Endothelial cell of umbilical vein (primary cell): ENCODE measurements around the gene PDSS2. TPM values are rescaled to one million over a fixed set of nuclear protein-coding genes. Genes with fewer than 3 reads are reported as not detected.

ENCODE experiments used
- BruUV-seq: library from RNA; stranded (reverse); fragments of 400-500 nt; replicated peaks from 2 replicates; lab custom pipeline; 2021; lab: Mats Ljungman, UMichigan
- CTCF ChIA-PET: fragments of 300-600, 350-600 bp; sonication (Branson Sonifier 250); formaldehyde crosslinking; loops from one replicate; lab custom pipeline; 2021; ENCODE audit warnings: antibody characterized with exemption, inconsistent platforms; lab: Charles Lee
- POLR2A ChIA-PET: fragments of 300-600, 350-600 bp; sonication (Branson Sonifier 250); formaldehyde crosslinking; loops from one replicate; lab custom pipeline; 2021; ENCODE audit warnings: antibody characterized with exemption, inconsistent platforms; lab: Charles Lee
- DNase-seq: peaks from one replicate; pipeline ENCODE4 v3.0.0-alpha.2; 2011; ENCODE audit warnings: low read depth, low spot score
- FAIRE-seq: peaks from 2 replicates; lab custom pipeline; 2011; peaks lifted over from hg19 to GRCh38; lab: Jason Lieb, UNC
- H2AFZ ChIP-seq: 2 replicates; pipeline ENCODE4 v1.6.0; 2012; ENCODE audit warnings: low read depth, low read length, control low read depth, inconsistent platforms
- H3K27ac ChIP-seq: 2 replicates; pipeline ENCODE4 v1.5.1; 2011; ENCODE audit warnings: low read depth, mild to moderate bottlenecking, control low read depth, low read length, moderate library complexity; ENCODE audit not compliant: insufficient read depth
- H3K27me3 ChIP-seq, 2 experiments: 2 replicates each; pipeline versions ENCODE4 v1.6.0 to v1.6.1; 2011; ENCODE audit warnings: low read length in 2 of 2, mixed read lengths in 1 of 2; ENCODE audit not compliant: control insufficient read depth in 2 of 2, insufficient read depth in 2 of 2
- H3K36me3 ChIP-seq, 2 experiments: 2 replicates in 1 of 2; 3 replicates in 1 of 2; pipeline ENCODE4 v1.5.1; 2011; ENCODE audit warnings: low read length in 2 of 2, mild to moderate bottlenecking in 1 of 2, moderate library complexity in 1 of 2; ENCODE audit not compliant: control insufficient read depth in 2 of 2, insufficient read depth in 2 of 2; ENCODE audit errors: extremely low read depth in 1 of 2
- H3K4me1 ChIP-seq: 3 replicates; pipeline ENCODE4 v1.5.1; 2011; ENCODE audit warnings: mild to moderate bottlenecking, low read length; ENCODE audit not compliant: control insufficient read depth, insufficient read depth; ENCODE audit errors: extremely low read depth
- H3K4me2 ChIP-seq: 2 replicates; pipeline ENCODE4 v1.6.1; 2011; ENCODE audit warnings: low read length, control low read depth, mixed read lengths; ENCODE audit not compliant: insufficient read depth
- H3K4me3 ChIP-seq, 3 experiments: fragments of 200-600 bp in 1 of 3; sonication (generic), shearing (Covaris generic) in 1 of 3; replicated peaks in 1 of 3; 2 replicates each; pipeline ENCODE4 v1.5.1; 2011 to 2016; ENCODE audit warnings: control low read depth in 3 of 3, low read length in 3 of 3, mild to moderate bottlenecking in 2 of 3, inconsistent platforms in 1 of 3, low read depth in 1 of 3, moderate library complexity in 1 of 3; ENCODE audit not compliant: insufficient read depth in 1 of 3
- H3K79me2 ChIP-seq: 2 replicates; pipeline ENCODE4 v1.6.0; 2012; ENCODE audit warnings: low read length, inconsistent platforms; ENCODE audit not compliant: control insufficient read depth, insufficient read depth
- H3K9ac ChIP-seq: replicated peaks from 2 replicates; pipeline ENCODE3; 2011; ENCODE audit warnings: low read length, control low read depth; ENCODE audit not compliant: insufficient read depth; ENCODE audit errors: extremely low read depth
- H3K9me1 ChIP-seq: replicated peaks from 3 replicates; pipeline ENCODE4 v1.6.0; 2011; ENCODE audit warnings: mild to moderate bottlenecking, low read length; ENCODE audit not compliant: control insufficient read depth, insufficient read depth; ENCODE audit errors: extremely low read depth
- H3K9me3 ChIP-seq: replicated peaks from 2 replicates; pipeline ENCODE4 v1.5.1; 2012; ENCODE audit warnings: low read length, inconsistent platforms; ENCODE audit not compliant: control insufficient read depth, insufficient read depth
- H4K20me1 ChIP-seq: replicated peaks from 2 replicates; pipeline ENCODE3; 2011; ENCODE audit warnings: mild to moderate bottlenecking, low read length; ENCODE audit not compliant: control insufficient read depth, insufficient read depth; ENCODE audit errors: extremely low read depth
- CTCF ChIP-seq, 2 donors: IDR thresholded peaks; 1 replicate in 1 of 2; 2 replicates in 1 of 2; pipeline ENCODE4 v1.5.1; 2011; ENCODE audit warnings: low read length in 2 of 2, mild to moderate bottlenecking in 2 of 2, moderate library complexity in 2 of 2, control low read depth in 1 of 2, inconsistent platforms in 1 of 2, low read depth in 1 of 2; ENCODE audit not compliant: insufficient read depth in 1 of 2; ENCODE audit errors: extremely low read depth in 1 of 2
- EZH2 ChIP-seq: IDR thresholded peaks from 2 replicates; pipeline ENCODE4 v1.6.1; 2012; ENCODE audit warnings: borderline replicate concordance, low read depth, mild to moderate bottlenecking, moderate library complexity, low read length, inconsistent platforms; ENCODE audit not compliant: severe bottlenecking
- FOS ChIP-seq: IDR thresholded peaks from 2 replicates; pipeline ENCODE4 v1.6.1; 2011; ENCODE audit warnings: mild to moderate bottlenecking, low read length, moderate library complexity, borderline replicate concordance; ENCODE audit not compliant: insufficient read depth
- GATA2 ChIP-seq: IDR thresholded peaks from 2 replicates; pipeline ENCODE4 v1.7.0; 2011; ENCODE audit warnings: low read depth, mild to moderate bottlenecking, moderate library complexity, mixed read lengths, low read length; ENCODE audit not compliant: insufficient read length, insufficient read depth
- JUN ChIP-seq: IDR thresholded peaks from 2 replicates; pipeline ENCODE4 v1.6.1; 2011; ENCODE audit warnings: borderline replicate concordance, low read depth; ENCODE audit not compliant: insufficient read length, insufficient read depth
- MAX ChIP-seq: IDR thresholded peaks from 2 replicates; pipeline ENCODE4 v1.6.1; 2011; ENCODE audit not compliant: insufficient read depth, insufficient read length
- MYC ChIP-seq: IDR thresholded peaks from one replicate; pipeline ENCODE4 v1.6.1; 2011; ENCODE audit warnings: mild to moderate bottlenecking, low read depth, low read length
- POLR2A ChIP-seq: IDR thresholded peaks from 2 replicates; pipeline ENCODE4 v1.6.1; 2012; ENCODE audit warnings: low read depth, mild to moderate bottlenecking, control low read depth, low read length
- POLR2AphosphoS5 ChIP-seq: IDR thresholded peaks from 2 replicates; pipeline ENCODE4 v1.6.1; 2012; ENCODE audit warnings: low read depth, mild to moderate bottlenecking, control low read depth, low read length, moderate library complexity; ENCODE audit not compliant: insufficient read depth
- dilution Hi-C: fragments of 300-500 bp; cut with MboI; formaldehyde crosslinking; loops from one replicate; pipeline ENCODE4 v1.15.0; 2019; ENCODE audit warnings: low sequenced_read_pairs; ENCODE audit not compliant: extremely low pct_ligation_motif_present
- intact Hi-C: fragments of 100-400 bp; cut with micrococcal nuclease; formaldehyde crosslinking; loops from one replicate; pipeline ENCODE4 v1.10.0; 2022
- polyA plus RNA-seq, 4 experiments: library from polyadenylated mRNA; depleted of rRNA in 3 of 4; stranded (reverse) in 3 of 4; unstranded in 1 of 4; fragments of >200 nt; gene quantifications; 2 replicates each; pipeline versions ENCODE4 v1.2.1 to v1.2.3, GENCODE V29; 2011 to 2012; ENCODE audit warnings: missing spikeins in 1 of 4
- total RNA-seq: library from RNA; stranded (reverse); gene quantifications from 2 replicates; pipeline ENCODE4 v1.2.3, GENCODE V29; 2021

Gene PDSS2
- total and polyA plus RNA-seq, 2 donors (not counting 3 experiments of a cell fraction or from before 2014, with no cell fraction given): 7.6 to 9.3 TPM

GRCh38 chr6:107386904-107387303, 72.5 kb downstream of the PDSS2 start:
- no peak overlapping the region for H3K4me3 ChIP-seq
- CTCF ChIA-PET: interaction anchor here (1.0 kb wide), 2 partner anchors 8 to 69 kb away, joined by 3 read pairs; no protein-coding TSS in a partner anchor
- H3K9ac ChIP-seq: no peak overlapping the region
- no peaks in the 10 kb centered on the region for H3K4me1 ChIP-seq
- POLR2A ChIA-PET: interaction anchor here (0.8 kb wide), 1 partner anchor 11 kb away, joined by 3 read pairs; no protein-coding TSS in a partner anchor
- intact Hi-C loops (no loop called here), dilution Hi-C loops (no loop called here)
- H3K9me1 ChIP-seq: no peaks in the 10 kb centered on the region
- no peaks in the 10 kb centered on the region for H3K79me2 ChIP-seq
- H4K20me1 ChIP-seq: no peaks in the 10 kb centered on the region
- H3K36me3 ChIP-seq: no peaks in the 10 kb centered on the region
- no peaks in the 10 kb centered on the region for H3K9me3 ChIP-seq
- no peak overlapping the region for H3K27ac ChIP-seq
- H3K27me3 ChIP-seq: no peaks in the 10 kb centered on the region
- no peak overlapping the region for H3K4me2 ChIP-seq
- FAIRE-seq (no peak), DNase-seq (no peak)
- TF ChIP-seq POLR2AphosphoS5: no peak
- no peak for TF ChIP-seq EZH2
- TF ChIP-seq CTCF (IDR thresholded peaks at IDR 0.05; ENCODE audit: extremely low read depth in 1 of 2, insufficient read depth in 1 of 2, low read depth in 1 of 2, low read length in 2 of 2): no peak
- no peak for TF ChIP-seq MYC
- TF ChIP-seq MAX: no peak
- TF ChIP-seq POLR2A: no peak
- no peak for TF ChIP-seq JUN
- no peak for TF ChIP-seq GATA2
- TF ChIP-seq FOS: no peak
- no peak overlapping the region for H2AFZ ChIP-seq
- no TSS peak for BruUV-seq
